Sigmoid colon (tissue), 4 donors: ENCODE measurements around the gene CACNG3.

Experiments
- CTCF ChIP-seq, 4 experiments: fragments of 450-650 bp in 3 of 4; fragments of 200-600 bp in 1 of 4; IDR thresholded peaks; one replicate each; pipeline ENCODE4 v1.5.1; 2016 to 2019; ENCODE audit warnings: antibody characterized with exemption in 4 of 4, mild to moderate bottlenecking in 3 of 4, moderate library complexity in 2 of 4
- EP300 ChIP-seq, 4 donors: sonication (generic); formaldehyde crosslinking; IDR thresholded peaks; one replicate each; pipeline ENCODE4 v1.6.1; 2017; ENCODE audit warnings: antibody characterized with exemption in 4 of 4
- POLR2A ChIP-seq, 2 donors: fragments of 450-650 bp; IDR thresholded peaks; one replicate each; pipeline ENCODE4 v1.6.1; 2016; ENCODE audit warnings: antibody characterized with exemption in 2 of 2, mild to moderate bottlenecking in 2 of 2, moderate library complexity in 2 of 2
- POLR2AphosphoS5 ChIP-seq, 4 donors: sonication (generic); formaldehyde crosslinking; IDR thresholded peaks; one replicate each; pipeline ENCODE4 v1.6.1; 2017; ENCODE audit warnings: antibody characterized with exemption in 4 of 4

GRCh38 chr16:24349320-24349719, 93.2 kb downstream of the CACNG3 start:
- no peak for TF ChIP-seq CTCF (IDR thresholded peaks at IDR 0.05)
- TF ChIP-seq POLR2AphosphoS5 (IDR thresholded peaks at IDR 0.05): no peak
- no peak for TF ChIP-seq POLR2A (IDR thresholded peaks at IDR 0.05)
- no peak for TF ChIP-seq EP300 (IDR thresholded peaks at IDR 0.05)
